GM10266 (cell line): ENCODE results near the gene P4HA2.

Source experiments
- DNase-seq: peaks from one replicate; pipeline ENCODE4 v3.0.0; 2012; ENCODE audit errors: extremely low spot score
- CTCF ChIP-seq: IDR thresholded peaks from 2 replicates; pipeline ENCODE4 v1.5.1; 2012; ENCODE audit warnings: mild to moderate bottlenecking, low read depth; ENCODE audit not compliant: control insufficient read depth, insufficient read depth; ENCODE audit errors: missing control alignments

P4HA2 gene

GRCh38 chr5:132226516-132227234 lies 978 bp downstream of the P4HA2 start:
- no peak for DNase-seq
- no peak for TF ChIP-seq CTCF

GRCh38 chr5:132225165-132226032 lies 2.3 kb downstream of the P4HA2 start:
- no peak for TF ChIP-seq CTCF
- DNase-seq, result no peak

- no peak for TF ChIP-seq CTCF
- no peak for DNase-seq
These were observed 2.9 kb downstream of the P4HA2 start for GRCh38 chr5:132224716-132225115.

GRCh38 chr5:132223861-132224260 lies 3.8 kb downstream of the P4HA2 start:
- no peak for TF ChIP-seq CTCF
- DNase-seq, result no peak

GRCh38 chr5:132222649-132223038 lies 5.0 kb downstream of the P4HA2 start:
- no peak for DNase-seq
- TF ChIP-seq CTCF, result no peak

- no peak for DNase-seq
- no peak for TF ChIP-seq CTCF
These were observed 5.6 kb downstream of the P4HA2 start for GRCh38 chr5:132221781-132222648.

GRCh38 chr5:132220491-132220890 lies 7.2 kb downstream of the P4HA2 start:
- no peak for TF ChIP-seq CTCF
- no peak for DNase-seq
